WI38 (cell line): ENCODE data around the gene C16orf92.
A peak's percentile ranks its signal among the peaks of the same experiment; 100 is the strongest.
"Not testable (repeated sequence)": the region's sequence is repeated elsewhere in the genome, so short reads cannot be mapped to it uniquely, and the experiment has no call there.

Source experiments
- H3K4me3 ChIP-seq: 2 replicates; pipeline ENCODE4 v1.5.1; 2011; ENCODE audit warnings: low read depth, mild to moderate bottlenecking, control low read depth, low read length
- TF ChIP-seq, protein P1 (sequence below): IDR thresholded peaks from 2 replicates; pipeline ENCODE4 v1.5.1; 2012; ENCODE audit warnings: low read depth, mild to moderate bottlenecking, control low read depth, low read length

The C16orf92 gene

DNA sequence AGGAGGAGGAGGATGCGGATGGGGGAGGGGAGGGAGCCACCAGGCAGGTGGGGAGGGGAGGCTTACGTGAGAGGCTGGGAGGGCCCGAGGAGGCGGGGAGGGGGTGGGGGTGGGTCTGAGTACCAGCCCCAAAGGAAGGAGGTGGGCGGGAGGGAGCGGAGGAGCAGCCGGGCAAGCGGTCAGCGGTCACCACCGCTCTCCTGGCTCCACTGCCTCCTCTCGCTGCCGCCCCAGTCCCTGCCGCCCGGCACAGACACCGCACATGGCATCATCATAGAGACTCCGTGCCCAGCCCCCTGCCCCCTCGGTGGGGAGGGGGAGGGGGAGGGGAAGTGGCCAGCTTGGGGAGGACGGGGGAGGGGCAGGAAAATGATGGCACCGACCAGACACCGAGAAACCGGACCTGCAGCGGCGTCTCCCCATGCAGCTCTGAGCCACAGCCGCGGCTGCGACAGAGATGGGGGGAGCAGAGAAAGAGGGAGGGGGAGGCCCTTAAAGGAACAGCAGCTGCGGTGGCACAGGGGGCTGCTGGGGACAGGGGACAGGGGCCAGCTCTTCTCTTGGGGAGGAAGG lies 7.9 kb downstream of the C16orf92 start, which contains the start of gene TLCD3B:
Gene TLCD3B, minus strand, starts transcription at position 431 of the 573 bp plus-strand sequence. CDS start 744 bp downstream, outside the sequence.
- TF ChIP-seq, protein P1, sequence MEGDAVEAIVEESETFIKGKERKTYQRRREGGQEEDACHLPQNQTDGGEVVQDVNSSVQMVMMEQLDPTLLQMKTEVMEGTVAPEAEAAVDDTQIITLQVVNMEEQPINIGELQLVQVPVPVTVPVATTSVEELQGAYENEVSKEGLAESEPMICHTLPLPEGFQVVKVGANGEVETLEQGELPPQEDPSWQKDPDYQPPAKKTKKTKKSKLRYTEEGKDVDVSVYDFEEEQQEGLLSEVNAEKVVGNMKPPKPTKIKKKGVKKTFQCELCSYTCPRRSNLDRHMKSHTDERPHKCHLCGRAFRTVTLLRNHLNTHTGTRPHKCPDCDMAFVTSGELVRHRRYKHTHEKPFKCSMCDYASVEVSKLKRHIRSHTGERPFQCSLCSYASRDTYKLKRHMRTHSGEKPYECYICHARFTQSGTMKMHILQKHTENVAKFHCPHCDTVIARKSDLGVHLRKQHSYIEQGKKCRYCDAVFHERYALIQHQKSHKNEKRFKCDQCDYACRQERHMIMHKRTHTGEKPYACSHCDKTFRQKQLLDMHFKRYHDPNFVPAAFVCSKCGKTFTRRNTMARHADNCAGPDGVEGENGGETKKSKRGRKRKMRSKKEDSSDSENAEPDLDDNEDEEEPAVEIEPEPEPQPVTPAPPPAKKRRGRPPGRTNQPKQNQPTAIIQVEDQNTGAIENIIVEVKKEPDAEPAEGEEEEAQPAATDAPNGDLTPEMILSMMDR, result no peak
- no peak within 1 kb of the TSS for H3K4me3 ChIP-seq

DNA sequence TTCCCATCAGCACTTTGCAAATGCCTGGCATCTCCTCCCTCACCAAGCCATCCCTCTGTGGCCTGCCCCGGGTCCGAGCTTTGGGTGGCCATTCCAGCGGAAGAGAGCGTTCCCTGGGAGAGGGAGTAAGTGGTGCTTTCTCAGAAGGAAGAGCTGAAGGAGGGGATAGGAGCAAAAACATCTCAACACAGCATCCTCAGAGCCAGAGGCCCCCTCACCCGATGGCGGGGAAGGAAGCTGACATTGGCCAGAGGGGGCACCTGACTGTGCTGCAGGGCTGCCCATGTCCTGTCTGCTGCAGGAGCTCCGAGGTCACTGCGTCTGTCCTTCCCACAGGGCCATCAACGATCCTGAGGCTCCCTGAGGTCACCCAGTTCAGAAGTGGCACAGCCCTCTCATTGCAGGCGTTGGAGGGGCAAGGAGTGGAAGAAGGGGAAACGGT lies 8.5 kb downstream of the C16orf92 start:
- TF ChIP-seq, protein P1, result no peak
- H3K4me3 ChIP-seq, result no peak overlapping the region

DNA sequence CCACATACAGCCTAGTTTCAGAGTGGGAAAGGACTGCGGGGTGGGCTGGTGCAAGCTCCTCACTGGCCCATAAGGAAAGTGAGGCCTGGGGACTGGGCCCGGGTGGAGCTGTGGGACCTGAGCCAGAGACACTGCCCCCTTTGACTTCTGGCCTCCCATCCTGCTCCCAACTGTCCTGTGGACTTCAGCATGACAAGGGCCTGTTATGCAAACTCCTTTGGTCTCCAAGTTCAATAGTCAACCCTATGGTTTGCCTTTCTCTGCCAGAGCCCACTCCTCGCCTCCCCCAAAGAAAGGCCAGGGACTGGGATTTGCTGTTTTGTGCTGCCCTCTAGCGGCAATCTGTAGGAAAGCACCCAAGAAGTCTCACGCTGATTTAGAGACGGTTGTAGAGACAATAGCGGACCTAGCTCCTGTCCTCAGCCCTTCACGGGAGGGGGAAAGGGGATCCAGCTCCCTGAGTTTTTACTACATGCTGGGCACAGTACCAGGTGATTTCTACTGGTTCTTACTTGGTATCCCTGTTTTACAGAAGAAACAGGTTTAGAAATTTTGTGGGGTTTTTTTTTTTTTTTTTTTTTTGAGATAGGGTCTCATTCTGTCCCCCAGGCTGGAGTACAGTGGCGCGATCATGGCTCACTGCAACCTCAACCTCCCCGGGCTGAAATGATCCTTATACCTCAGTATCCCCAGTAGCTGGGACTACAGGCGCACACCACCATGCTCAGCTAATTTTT lies 9.3 kb downstream of the C16orf92 start:
- no peak overlapping the region for H3K4me3 ChIP-seq
- TF ChIP-seq, protein P1, result peak; percentile 79

DNA sequence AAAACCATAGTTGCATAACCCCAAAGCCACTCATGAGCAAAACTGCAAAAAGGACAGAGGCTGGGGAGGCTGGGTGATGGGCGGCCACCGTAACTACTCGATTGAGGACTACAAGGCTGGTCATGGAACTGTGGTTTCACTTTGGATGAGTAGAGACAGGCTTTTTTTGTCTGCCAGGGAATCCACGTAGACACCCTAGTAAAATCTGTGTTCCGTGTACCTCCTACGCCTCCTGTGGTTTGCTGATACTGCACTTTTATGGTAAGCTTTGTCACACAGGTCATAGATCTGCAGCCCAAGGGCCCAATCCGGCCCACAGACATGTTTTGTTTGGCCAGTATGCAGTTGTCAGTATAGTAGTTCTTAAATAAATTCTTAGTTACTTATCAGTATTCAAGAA lies 10.3 kb downstream of the C16orf92 start:
- no peak overlapping the region for H3K4me3 ChIP-seq
- TF ChIP-seq, protein P1, result no peak

DNA sequence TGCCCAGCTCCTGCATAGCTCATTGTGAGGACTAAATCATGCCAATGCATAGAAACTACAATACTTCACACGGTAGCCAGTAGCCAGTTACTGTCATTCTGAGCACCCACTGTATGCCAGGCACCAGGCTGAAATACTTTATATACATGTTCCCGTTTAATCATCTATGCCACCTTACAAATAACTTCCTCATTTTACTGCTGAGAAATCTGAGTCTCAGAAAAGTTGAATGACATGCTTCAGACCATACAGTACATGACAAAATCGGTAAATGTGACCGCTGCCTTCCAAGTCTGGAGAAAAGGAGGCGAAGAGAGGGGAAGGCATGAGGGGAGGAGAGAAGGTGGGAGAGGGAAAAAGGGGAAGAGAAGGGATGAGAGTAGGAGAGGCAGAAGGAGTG lies 17.2 kb downstream of the C16orf92 start:
- H3K4me3 ChIP-seq, result no peak overlapping the region
- TF ChIP-seq, protein P1, result no peak

DNA sequence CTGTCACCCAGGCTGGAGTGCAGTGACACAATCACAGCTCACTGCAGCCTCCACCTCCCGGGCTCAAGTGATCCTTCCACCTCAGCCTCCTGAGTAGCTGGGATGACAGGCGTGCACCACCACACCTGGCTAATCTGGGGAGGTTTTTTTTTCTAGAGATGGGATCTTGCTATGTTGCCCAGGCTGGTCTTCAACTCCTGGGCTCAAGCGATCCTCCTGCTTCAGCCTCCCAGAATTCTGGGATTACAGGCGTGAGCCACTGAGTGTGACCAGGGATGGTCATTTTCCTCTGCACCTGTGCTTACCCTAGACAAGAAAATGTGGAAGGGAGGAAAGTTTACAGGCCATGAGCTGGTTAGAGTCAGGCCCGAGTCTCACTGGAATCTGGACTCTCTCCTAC lies 17.7 kb downstream of the C16orf92 start:
- not testable (repeated sequence) for H3K4me3 ChIP-seq

DNA sequence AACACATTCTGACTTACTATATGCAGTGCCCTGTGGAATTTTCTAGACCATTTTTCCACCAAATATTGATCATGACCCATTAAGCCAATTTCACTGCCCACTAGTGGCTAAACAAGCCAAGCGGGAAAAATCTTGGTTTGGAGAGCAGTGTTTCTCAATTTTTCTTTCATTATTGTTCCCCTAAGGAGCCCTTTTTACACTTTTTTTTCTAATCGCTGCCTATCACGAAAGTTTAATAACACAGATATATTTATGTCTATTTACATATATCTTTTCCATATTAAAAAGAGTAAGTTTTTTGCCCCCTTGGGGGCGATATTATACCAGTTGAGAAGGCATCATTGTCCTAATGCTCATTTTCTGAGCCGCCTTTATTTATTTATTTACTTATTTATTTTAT lies 18.8 kb downstream of the C16orf92 start:
- TF ChIP-seq, protein P1, result peak; percentile 23; the same call in 1 of the 2 replicates
- no peak overlapping the region for H3K4me3 ChIP-seq
